Activated T-helper 9 cell treated with anti-CD3 and anti-CD28 coated beads, Interleukin-2, amount 50 U/mL, for 16 hours (primary cell): ENCODE results near the gene ATP8B4.
"Not testable (repeated sequence)": the region's sequence is repeated elsewhere in the genome, so short reads cannot be mapped to it uniquely, and the experiment has no call there.

ENCODE experiments used
- DNase-seq: peaks from one replicate; pipeline ENCODE4 v3.0.0-alpha.2; 2020; ENCODE audit warnings: low read depth

ATP8B4 gene

DNA sequence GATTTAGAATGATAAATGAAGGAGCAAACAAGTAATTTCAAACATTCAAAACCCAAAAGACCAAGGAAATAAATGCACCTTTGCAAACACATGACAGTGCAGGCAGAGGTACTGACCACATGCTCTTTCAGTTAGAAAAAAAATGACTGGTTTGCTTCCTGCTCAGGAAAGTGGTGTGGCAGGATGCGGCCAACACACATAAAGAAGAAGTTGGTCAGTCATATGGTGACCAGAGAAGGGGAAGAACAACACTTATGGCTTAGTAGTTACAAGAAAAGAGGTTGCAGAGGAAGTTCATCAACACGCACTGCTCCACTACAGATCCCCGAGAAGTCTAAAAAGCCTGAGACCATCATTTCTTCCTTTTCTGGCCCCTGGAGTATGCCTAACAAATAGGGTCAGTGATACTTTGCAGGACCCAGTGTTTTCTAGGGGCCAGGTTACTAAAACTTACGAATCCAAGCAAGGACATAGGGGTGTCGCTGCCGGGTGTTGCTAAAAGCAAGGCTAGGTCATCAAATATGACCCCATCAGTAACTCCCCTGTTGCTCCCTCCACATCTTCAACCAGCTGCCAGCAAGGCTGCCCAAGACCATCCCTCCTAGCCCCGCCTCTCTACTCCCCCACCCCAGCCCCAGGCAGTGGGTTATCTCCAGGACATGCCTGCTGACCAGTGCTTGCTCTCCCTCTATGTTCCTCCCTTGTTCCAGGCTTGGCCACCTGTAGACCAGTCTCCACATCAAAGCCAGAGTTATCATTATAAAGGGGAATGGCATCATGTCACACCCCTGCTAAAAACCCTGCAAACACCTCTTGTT lies 11.2 kb downstream of the ATP8B4 start:
- no peak for DNase-seq

DNA sequence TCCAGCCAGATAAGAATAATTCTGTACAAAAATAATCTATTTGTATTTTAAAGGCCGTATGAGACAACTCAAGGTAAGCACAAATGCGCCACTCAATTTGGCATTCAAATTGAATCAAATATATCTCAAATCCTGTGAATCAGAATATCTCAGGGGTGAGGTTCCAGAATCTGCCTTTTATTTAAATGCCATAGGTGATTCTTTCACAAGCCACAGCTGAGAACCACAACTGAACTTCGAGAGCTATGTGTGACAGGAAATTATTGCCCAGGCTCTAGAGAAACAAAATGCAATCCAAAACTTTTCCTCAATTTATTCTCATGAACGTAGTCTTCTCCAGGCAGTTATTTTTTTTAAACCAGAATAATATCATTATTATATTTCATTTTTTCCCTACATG lies 11.9 kb downstream of the ATP8B4 start:
- DNase-seq = no peak

DNA sequence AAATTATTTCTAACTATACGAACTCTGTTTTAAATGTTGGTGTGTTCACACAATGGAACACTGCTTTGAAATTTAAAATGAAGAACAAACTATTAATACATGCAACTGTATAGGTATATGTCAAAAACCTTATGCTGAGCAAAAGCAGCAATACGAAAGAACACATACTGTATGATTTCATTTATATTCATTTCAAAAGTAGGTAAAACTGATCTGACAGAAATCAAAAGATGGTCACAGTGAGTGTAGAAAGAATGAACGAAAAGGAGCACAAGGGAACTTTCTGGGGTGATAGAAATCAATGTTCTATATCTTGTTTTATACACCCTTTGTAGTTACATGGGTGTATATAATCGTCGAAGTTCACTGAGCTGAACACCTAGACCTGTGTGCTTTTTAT lies 12.6 kb downstream of the ATP8B4 start:
- DNase-seq = no peak

DNA sequence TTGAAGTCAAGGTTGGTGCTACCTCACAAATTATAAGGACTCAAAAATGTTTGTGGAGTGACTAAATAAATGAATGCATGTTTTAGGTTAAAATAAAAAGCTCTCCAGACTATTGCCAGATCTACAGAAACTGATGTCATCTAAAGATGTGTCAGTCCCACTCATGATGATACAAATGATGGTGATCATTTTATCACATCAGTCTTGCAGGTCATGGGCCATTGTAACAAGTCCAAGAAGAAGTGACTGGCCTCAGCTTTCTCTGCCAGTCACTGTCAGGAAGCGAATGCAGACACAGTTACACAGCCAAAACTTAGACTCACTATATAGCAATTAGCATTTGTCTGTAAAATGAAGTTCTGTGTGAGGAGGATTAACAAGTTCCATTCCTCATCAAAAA lies 18.5 kb downstream of the ATP8B4 start:
- DNase-seq = no peak

DNA sequence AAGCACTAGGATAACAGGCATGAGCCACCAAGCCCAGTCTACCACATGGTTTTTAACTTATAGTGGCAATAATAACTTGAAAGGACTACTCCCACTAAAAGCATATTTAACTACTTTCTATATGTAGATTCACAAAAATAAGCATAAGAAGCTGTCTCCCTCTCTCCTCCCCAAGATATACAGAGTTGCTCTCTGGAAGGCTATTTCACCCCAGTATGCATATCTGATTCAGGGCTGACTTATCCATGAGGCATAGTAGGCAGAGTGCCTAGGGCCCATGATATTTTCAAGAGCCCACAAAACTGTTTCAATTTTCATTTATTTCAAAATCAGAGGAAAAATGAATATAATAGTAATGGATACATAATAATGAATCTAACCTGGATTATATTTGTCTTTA lies 20.5 kb downstream of the ATP8B4 start:
- DNase-seq = no peak

DNA sequence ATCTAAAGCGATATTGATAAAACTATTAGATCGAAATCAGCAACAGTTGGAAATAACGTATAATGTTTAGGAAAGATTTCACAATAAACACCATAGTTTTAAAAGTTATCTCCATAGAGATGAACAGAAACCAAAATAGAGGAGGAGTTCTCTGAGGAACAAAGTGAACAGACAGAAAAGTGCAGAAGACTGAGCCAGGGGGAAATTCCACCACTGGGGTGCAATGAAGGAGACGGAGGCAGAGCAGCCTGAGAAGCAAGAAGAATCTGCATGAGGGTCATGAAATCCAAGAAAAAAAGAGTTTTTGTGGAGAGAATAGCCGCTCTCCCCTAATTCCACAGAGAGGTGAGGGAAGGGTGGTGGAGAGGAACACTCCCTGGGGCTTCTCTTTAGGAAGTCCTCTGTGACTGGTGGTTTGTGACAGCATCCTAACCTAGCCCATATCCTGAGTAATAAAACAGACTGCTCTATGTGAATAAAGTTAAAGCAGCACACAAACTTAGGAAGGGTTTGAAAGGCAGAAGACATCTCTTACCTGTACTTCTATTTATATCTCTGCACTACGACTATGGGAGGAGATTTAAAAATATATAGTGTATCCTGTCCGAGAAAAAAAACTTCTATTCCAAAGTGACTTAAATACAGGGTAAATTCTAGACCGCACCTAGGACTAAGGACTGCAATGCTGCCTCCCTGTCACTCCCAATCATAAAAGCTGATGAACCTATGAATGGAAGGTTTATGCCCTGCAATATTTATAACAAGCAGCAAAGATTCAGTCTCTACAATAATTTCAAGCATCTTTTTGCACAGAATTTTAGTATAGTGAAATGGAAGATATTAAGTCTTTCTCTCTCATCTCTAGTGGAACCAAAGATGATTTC lies 22.9 kb downstream of the ATP8B4 start:
- DNase-seq = no peak

DNA sequence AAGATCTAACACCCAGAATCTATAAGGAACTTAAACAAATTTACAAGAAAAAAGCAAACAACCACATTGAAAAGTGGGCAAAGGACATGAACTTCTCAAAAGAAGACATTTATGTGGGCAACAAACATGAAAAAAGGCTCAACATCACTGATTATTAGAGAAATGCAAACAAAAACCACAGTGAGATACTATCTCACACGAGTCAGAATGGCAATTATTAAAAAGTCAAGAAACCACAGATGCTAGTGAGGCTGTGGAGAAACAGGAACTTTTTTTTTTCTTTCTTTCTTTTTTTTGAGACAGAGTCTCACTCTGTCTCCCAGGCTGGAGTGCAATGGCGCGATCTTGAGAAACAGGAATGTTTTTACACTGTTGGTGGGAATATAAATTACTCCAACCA lies 29.6 kb downstream of the ATP8B4 start:
- not testable (repeated sequence) for DNase-seq

DNA sequence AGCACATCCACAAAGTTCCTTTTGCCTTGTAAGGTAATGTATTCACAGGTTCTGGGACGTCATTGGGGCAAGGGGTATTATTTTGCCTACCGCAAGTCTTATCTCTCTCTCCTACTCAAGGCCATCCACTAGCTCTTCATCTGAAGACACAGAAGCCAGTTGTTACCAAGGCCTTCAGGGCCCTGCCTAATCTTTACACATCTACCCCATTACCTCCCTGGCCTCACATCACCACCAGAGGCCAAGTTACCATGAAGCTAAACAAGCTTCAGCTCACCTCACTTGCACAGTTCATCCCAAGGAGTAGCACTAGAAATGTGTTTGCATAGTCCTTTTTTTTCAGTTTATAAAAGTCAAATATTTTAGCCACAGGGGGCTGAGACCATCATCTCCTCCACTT lies 34.1 kb downstream of the ATP8B4 start:
- no peak for DNase-seq

DNA sequence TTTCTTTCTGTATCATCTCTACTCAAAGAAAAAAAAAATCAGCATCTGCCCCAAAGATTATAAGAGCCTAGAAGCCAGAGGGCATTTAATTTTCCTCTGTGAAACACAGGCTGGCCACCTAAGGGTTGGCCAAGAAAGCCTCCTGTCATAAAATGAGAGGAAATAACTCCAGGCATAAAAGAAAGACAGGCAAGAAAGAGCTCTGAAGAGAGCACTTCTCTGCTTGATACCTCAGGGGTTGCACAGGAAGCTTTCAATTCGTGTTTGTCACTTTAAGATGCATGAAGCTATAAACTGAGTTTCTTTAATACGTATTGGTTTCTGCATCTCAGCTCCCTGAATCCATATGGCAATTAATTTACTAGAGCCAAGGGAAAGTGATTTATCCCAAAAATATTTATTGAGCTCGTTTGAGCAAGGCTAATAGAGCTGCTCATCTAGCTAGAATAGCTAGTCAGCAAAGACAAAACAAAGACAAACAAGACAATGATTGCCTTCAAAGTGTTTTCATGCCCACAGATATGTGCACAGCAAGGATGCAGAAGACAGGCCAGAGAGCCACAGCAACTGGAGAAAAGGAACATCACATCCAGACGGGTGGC lies 35.5 kb downstream of the ATP8B4 start:
- no peak for DNase-seq

DNA sequence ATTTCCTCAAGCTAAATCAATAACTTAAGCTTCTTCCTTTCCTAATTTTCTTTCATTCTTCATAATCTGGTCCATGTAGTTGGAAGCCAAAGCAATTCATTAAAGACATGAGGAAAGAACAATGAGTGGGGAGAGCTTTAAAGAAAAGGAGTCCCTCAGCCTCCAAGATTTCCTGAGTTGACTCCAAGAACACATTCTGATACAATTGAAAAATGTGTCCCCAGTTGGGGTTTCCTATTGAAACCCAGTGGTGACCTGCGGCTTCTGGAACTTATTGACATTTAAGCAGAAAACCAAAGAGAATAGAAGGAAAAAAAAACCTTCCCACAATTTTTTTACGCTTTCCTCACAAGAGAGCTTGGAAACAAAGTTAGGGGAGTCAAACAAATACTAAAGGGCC lies 37.0 kb downstream of the ATP8B4 start:
- no peak for DNase-seq

DNA sequence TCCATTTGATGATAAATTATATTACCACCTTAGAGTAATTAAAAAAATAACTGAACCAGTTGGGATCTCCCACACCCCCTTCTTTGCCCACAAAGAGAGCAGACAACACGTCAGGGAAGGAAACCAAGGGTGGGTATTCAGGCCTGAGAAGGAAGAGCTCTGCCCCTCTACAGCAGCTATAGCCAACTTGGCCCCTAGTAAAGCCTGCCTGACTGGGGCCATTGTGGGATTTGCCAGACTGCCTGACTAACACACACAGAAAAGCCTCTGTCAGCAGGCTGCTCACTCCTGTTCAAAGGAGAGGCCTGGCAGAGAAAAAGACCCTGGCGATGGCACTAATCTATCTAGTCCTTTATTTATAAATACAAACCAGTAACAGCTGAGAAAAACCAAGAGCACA lies 41.4 kb downstream of the ATP8B4 start:
- no peak for DNase-seq

DNA sequence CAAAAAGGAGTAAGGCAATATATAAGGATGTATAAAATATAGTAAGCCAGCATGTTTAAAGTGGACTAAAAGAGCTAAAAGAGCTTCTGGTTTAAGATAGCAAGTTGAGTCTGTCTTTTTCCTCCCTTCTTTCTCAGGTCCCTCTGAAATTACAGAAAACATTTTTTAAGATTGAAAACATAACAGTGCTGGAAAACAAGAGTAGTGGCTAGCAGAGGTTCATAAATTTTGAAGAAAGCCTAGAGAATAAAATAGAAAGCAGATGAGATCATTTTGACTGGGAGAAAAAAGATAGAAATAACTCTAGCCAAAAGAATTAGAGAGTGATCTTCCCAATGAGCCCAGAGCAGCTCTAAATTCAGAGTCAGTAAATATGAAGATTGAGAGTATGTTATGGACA lies 41.9 kb downstream of the ATP8B4 start:
- no peak for DNase-seq

DNA sequence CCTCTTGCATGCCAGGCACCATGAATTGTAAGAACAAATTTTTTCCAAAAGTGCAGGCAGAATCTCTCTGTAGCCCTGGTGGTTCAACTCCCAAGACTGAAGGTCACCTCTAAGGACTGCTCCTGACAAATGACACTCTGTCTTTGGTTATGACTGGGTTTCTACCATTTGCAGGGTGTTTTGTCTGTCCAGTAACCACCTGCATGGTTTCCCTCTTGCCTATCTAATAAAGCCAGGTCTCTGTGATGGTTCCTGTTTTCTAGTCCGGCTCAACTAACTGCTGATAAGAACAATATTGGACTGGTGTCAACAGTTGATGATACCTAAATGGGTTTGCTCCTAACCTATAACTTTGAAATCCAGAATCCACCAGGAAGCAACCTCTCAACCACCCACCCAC lies 43.7 kb downstream of the ATP8B4 start:
- DNase-seq = no peak

DNA sequence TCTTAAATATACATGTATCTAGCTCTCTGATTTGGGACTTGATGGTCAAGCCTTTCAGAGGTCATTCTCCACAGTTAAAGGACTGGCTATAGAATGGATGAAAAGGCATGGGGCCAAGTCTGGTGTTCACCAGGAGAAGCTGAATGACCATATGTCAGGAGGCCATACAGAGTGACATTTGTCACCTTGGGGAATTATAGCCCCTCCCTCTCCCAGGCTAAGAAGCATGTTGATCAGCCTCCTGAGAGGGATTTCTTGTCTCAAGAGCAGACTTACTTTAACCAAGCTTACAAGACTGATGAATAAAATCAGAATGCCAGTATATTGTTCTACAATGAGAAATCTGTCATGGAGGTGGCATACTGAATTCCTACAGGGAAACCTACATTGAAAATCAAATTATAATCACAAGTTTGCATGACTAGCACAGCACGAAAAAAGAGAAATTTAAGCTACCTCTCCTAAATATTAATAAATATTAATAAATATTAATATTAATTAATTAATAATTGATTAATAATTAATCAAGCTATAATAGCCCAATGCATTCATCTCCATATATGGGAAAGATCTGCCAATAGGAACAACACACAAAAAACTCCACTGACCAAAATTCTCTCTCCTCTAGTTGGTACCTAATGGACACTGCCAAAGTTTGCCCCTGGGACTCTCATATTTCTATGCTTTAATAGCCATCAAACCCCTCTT lies 47.3 kb downstream of the ATP8B4 start:
- DNase-seq = no peak

DNA sequence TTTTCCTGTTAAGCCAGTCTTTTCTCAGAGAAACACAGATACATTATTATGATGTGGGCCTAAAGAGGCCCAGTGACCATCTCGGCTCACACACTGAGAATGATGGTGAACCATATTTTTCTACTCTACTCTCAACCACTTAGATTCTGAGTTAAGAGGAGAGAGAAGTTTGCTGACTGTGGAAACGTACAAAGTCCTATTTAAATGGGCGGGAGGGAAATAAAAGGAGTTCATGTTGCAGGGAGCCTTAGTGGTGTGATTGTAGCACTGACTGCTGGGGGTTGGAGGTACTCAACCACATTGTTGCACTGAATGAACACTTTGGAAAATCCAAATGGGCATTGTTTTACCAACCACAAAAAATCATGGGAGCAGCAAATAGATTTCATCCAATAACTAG lies 51.0 kb downstream of the ATP8B4 start:
- no peak for DNase-seq

DNA sequence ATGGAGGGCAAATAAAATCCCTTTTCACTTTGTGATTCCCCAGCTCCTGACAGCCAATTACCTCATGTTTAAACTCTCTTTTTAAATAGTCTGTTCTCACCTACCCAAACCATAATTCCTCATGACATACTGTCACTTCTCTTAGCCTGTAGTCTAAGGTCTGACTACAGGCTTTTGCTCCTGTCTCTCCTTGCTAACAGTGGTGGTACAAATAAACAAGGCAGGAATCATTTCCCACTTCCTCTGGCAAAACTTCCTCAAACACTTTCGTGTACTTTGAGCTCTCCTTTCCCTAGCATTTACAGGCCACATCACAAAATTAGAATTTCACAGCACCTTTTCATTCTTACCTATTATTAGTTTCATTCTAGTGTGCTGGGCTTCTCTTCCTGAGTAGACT lies 51.8 kb downstream of the ATP8B4 start:
- no peak for DNase-seq

DNA sequence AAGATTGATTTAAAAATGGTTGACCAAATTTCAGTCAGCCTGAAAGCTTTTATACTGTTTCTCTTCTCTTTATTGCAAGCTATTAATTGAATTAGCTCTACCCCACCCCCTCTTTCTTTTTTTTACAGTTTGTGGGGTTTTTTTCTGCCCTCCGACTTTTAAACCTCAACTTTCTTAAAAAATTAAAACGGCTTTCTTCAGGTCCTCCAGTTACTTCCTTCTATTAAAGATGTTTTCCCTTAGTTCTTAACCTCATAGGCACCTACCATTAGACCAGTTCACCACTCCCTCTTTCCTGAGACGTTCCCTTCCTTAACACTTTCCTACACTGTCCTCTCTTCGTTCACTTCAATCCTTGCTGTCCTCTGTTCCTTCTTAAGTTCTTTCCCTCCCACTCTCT lies 52.4 kb downstream of the ATP8B4 start:
- no peak for DNase-seq

DNA sequence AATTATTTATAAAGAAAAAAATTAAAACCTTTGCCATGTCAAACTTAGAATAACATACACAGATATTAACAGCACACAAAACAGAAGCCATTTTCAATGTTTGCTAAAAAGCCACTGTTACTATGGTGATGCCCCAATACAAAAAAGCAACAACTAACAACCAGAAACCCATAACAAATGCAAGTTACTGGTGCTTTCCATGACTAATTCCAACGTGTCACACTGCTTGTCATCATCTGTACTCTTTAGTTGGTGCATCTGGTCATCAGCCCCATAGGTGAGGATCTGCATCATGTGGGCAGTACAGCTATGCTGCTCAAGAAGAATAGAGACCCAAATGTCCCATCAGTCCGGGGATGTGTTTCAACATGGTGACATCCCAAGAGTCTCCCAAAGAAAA lies 52.8 kb downstream of the ATP8B4 start:
- DNase-seq = no peak

DNA sequence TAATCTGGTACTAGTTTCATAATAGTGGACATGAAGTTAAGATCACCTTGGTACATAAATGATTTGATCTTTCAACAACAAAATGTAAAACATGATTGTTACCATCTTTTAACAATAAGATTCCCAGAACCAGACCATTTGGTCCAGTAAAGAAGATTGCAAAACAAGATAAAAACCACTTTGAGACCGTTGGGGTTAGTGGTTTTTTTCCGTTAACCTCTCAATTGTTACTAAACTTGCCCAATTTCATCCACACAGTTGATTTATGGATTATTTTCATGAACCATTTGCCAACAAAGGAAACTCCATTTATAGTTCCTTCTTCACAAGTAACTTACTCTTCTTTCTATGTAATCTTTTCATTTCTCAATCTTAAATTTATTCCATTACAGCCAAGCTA lies 53.8 kb downstream of the ATP8B4 start:
- no peak for DNase-seq

DNA sequence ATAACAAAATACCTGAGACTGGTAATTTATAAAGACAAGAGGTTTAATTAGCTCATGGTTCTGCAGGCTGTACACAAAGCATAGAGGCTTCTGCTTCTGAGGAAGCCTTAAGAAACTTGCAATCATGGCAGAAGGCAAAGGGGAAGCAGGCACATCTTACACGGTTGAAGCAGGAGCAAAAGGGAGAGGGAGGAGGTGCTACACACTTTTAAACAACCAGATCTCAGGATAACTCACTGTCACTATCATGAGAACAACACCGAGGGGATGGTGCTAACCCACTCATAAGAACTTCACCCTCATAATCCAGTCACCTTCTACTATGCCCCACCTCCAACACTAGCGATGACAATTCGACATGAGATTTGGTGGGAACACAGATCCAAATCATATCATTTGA lies 54.4 kb downstream of the ATP8B4 start:
- DNase-seq = no peak

DNA sequence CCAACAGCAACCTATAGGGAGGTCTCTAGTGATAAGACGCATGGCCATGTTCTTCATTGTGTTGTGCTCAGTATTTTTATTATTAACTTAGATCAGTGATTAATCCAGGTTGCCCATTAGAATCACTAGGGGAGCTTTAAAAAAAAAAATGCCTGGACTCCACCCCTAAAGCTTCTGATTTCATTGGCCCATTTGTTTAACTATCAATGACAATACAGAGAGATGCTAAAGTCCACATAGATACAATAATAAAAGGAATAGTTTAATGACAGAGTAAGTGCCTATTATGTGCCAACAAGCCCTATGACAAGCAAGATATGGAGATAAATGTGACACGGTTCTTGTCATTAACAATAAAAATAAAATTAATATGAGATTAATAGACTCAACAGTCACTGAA lies 55.8 kb downstream of the ATP8B4 start:
- no peak for DNase-seq

DNA sequence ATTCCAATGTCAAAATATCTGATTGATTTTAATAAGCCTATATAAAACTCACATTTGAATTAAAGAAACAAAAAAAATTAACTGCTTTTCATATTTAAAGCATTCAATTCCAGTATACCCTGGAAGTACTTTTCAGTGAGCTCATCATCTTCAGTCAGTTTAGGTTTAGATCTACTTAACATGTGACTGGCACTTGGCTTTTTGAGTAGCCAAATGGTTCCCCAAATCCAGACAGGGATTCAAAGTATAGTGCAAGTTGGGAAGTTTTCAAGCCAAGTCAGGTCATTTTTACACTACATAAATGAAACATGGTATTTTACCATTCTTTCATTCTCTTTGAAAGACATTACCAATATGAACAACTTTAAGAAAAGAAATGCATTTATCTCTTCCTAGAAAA lies 57.5 kb downstream of the ATP8B4 start:
- DNase-seq = no peak
